Upper lobe of left lung (tissue), 6 donors: Measurements from ENCODE around the gene PGGT1B. TPM values are rescaled to one million over a fixed set of nuclear protein-coding genes. Genes with fewer than 3 reads are reported as not detected.

ENCODE experiments used
- ATAC-seq, 2 donors: fragments of 200-7000 bp; cut with Tn5 transposase; one replicate each; pipeline ENCODE4 v1.9.1; 2022; ENCODE audit warnings: mild to moderate bottlenecking in 2 of 2, moderate library complexity in 2 of 2; ENCODE audit not compliant: low FRiP score in 2 of 2
- DNase-seq, 2 donors: peaks; one replicate each; pipeline ENCODE4 v3.0.0-alpha.2; 2019 to 2020
- H3K27ac ChIP-seq, 4 donors: fragments of 200-600 bp; sonication (generic); one replicate each; pipeline ENCODE4 v1.5.1; 2016 to 2019
- H3K27me3 ChIP-seq, 4 donors: fragments of 200-600 bp; sonication (generic); one replicate each; pipeline ENCODE4 v1.5.1; 2017 to 2019
- H3K36me3 ChIP-seq, 4 donors: fragments of 200-600 bp; sonication (generic); one replicate each; pipeline ENCODE4 v1.5.1; 2016 to 2019
- H3K4me1 ChIP-seq, 4 donors: fragments of 200-600 bp; sonication (generic); one replicate each; pipeline ENCODE4 v1.5.1; 2018 to 2019
- H3K4me3 ChIP-seq, 4 donors: fragments of 200-600 bp; sonication (generic); one replicate each; pipeline ENCODE4 v1.5.1; 2017 to 2019; ENCODE audit warnings: mild to moderate bottlenecking in 2 of 4, moderate library complexity in 1 of 4
- H3K9me3 ChIP-seq, 4 donors: fragments of 200-600 bp; sonication (generic); one replicate each; pipeline ENCODE4 v1.5.1; 2018 to 2019
- EP300 ChIP-seq, 4 donors: sonication (generic); formaldehyde crosslinking; IDR thresholded peaks; one replicate each; pipeline ENCODE4 v1.5.1; 2017; ENCODE audit warnings: antibody characterized with exemption in 4 of 4, control low read depth in 2 of 4
- POLR2A ChIP-seq, 4 donors: fragments of 450-650 bp; IDR thresholded peaks; one replicate each; pipeline ENCODE4 v1.5.1; 2016 to 2017; ENCODE audit warnings: antibody characterized with exemption in 4 of 4, mild to moderate bottlenecking in 2 of 4
- POLR2AphosphoS5 ChIP-seq, 2 donors: sonication (generic); formaldehyde crosslinking; IDR thresholded peaks; one replicate each; pipeline ENCODE4 v1.5.1; 2017; ENCODE audit warnings: antibody characterized with exemption in 2 of 2
- WGBS, 2 donors: methylation state at CpG; one replicate each; pipeline ENCODE4 v1.1.5; 2017 to 2018; 5-methylcytosine and 5-hydroxymethylcytosine counted together
- total RNA-seq, 6 donors: library from RNA; depleted of rRNA in 4 of 6; stranded (reverse); fragments of >200 nt in 4 of 6; gene quantifications; one replicate each; pipeline versions ENCODE4 v1.1.0 to v1.2.1, GENCODE V29; 2016 to 2021
- TF ChIP-seq, protein P1 (sequence below), 6 experiments: fragments of 450-650 bp in 4 of 6; fragments of 200-600 bp in 2 of 6; sonication (generic) in 2 of 6; IDR thresholded peaks; one replicate each; pipeline ENCODE4 v1.5.1; 2016 to 2019; ENCODE audit warnings: antibody characterized with exemption in 6 of 6
- donor health status: DM: no; HTN: no; CAD: no; lungs with moderate emphysema.
- donor health status: DM: no; HTN: yes; CAD: no; lungs with severe emphysema.

PGGT1B gene
- 10 to 100 TPM in 5 of 6 donors, 1 to 10 TPM in 1; 3.9 to 48.2 (median 22.5) TPM for total RNA-seq

DNA sequence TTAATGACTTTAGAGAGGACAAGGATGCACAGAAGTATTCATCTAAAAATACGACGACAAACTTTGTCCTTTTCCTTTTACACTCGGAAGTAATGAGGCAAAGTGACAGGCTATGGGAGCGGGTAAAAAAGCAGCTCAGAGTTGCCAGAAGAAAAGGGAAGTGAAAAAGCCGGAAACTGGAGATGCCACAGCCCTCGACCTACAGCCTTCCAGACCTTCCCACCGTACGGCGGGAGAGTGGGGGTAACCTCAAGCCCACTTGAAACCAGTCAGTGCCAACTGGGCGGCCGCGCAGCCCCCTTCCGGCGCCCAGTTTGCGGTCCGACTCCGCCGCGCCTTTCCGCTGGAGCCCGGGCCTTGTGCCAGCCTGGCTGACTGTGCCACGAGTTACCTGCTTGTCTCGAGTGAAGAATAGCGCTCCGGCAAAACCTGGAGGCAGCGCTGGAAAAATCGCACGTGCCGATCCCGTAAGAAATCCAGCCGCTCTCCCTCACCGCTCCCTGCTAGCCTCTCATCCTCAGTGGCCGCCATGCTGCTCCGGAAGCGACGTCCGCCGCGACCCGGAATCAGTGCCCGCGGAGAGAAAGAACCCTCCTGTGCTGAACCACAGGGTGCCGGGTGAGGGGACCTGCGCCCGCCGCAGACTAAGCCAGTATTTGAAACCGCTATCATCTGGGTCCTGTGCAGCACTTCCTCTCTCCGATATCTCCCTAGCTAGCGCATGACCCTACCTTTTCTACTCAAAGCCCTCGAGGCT, at the start of gene PGGT1B:
PGGT1B (minus strand) TSS at position 557 of the 757 bp plus-strand sequence; CDS start at position 531, 26 bp downstream.
- H3K27me3 ChIP-seq, result no peaks in the 10 kb centered on the region
- DNase-seq (peak; percentile 75 to 95), ATAC-seq (peak; percentile 94 to 98)
- H3K36me3 ChIP-seq, result peaks cover 0 to 4% (median 0%) of the 10 kb centered on the region in 4 donors
- peaks cover 12 to 33% (median 19%) of the 10 kb centered on the region in 4 donors for H3K4me1 ChIP-seq
- WGBS, 2 donors, result 1 to 2% methylated on average over 31 to 38 of the region's 50 CpGs
- TF ChIP-seq, protein P1, sequence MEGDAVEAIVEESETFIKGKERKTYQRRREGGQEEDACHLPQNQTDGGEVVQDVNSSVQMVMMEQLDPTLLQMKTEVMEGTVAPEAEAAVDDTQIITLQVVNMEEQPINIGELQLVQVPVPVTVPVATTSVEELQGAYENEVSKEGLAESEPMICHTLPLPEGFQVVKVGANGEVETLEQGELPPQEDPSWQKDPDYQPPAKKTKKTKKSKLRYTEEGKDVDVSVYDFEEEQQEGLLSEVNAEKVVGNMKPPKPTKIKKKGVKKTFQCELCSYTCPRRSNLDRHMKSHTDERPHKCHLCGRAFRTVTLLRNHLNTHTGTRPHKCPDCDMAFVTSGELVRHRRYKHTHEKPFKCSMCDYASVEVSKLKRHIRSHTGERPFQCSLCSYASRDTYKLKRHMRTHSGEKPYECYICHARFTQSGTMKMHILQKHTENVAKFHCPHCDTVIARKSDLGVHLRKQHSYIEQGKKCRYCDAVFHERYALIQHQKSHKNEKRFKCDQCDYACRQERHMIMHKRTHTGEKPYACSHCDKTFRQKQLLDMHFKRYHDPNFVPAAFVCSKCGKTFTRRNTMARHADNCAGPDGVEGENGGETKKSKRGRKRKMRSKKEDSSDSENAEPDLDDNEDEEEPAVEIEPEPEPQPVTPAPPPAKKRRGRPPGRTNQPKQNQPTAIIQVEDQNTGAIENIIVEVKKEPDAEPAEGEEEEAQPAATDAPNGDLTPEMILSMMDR (IDR thresholded peaks at IDR 0.05), result no peak
- TF ChIP-seq POLR2A (IDR thresholded peaks at IDR 0.05) (peak in 2 of 4 donors; percentile 28 to 66), POLR2AphosphoS5 (IDR thresholded peaks at IDR 0.05) (peak in 1 of 2 donors; percentile 44)
- H3K9me3 ChIP-seq, result no peaks in the 10 kb centered on the region
- H3K4me3 ChIP-seq, result peak within 1 kb of the TSS; percentile 70 to 89 (median 75)
- peak within 1 kb of the TSS; percentile 84 to 87 (median 87) for H3K27ac ChIP-seq

DNA sequence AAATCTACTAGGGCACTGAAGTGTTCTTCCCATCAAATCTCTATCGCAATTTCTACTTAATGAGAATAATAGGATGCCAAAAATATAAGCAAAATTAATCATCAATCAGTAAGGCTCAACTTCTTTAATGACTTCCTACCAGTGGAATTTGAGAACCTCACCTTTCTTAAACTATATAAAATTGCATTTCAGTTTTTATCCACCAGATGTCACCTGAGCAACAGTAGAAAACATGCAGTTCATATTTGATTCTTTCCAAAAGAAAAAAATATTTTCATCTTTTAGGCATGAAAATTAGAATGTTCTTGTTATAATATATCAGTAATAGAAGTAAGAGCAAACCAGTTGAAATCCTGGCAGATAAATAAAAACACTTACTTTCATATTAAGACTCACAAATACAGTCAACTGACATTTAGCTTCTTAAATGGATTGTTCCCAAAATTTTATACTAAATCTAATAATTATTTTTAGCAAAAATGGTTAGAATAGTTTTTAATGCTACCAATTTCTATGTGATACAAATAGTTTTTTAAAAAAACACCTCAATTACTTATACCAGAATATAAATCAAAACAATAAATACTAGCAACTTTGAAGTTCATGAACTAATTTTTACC, 47.2 kb upstream of the PGGT1B start:
- ATAC-seq, result peak in 1 of 2 donors; percentile 64

DNA sequence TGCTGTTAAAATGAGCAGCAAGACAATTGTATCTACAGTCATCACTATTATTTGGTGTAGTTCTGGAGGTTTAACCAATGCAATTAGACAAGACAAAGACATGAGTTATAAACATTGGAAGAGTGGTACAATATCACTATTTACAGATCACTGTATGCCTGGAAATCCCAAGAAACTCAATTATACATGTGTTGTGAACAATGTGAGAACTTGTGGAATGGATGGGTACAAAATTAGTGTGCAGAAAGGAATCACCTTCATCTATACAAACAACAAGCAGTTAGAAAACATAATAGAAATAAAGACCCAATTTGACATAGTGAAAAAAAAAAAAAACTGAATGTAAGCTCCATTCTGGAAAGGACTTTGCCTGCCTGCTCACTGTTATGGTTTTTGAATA, 46.1 kb upstream of the PGGT1B start:
- ATAC-seq (no peak), DNase-seq (no peak)
- Histone ChIP-seq H3K27ac (no peak overlapping the region), H3K4me1 (no peaks in the 10 kb centered on the region), H3K27me3 (no peaks in the 10 kb centered on the region), H3K9me3 (no peaks in the 10 kb centered on the region), H3K4me3 (no peak overlapping the region), H3K36me3 (no peaks in the 10 kb centered on the region)
- TF ChIP-seq EP300 (IDR thresholded peaks at IDR 0.05) (no peak), POLR2A (IDR thresholded peaks at IDR 0.05) (no peak)
- TF ChIP-seq, protein P1 (IDR thresholded peaks at IDR 0.05), result no peak

More for the DNA sequence above, 47.2 kb upstream of the PGGT1B start:
- no peak overlapping the region for H3K4me3 ChIP-seq
- H3K4me1 ChIP-seq, result no peaks in the 10 kb centered on the region
- 10 to 17% methylated on average over 1 of the region's 1 CpG for WGBS, 2 donors
- TF ChIP-seq POLR2A (IDR thresholded peaks at IDR 0.05), result no peak
- TF ChIP-seq, protein P1 (IDR thresholded peaks at IDR 0.05), result peak; percentile 34 to 72 (median 59)
- H3K36me3 ChIP-seq, result no peaks in the 10 kb centered on the region
- no peak overlapping the region for H3K27ac ChIP-seq
- H3K9me3 ChIP-seq, result no peaks in the 10 kb centered on the region
- H3K27me3 ChIP-seq, result no peaks in the 10 kb centered on the region
- DNase-seq, result no peak

DNA sequence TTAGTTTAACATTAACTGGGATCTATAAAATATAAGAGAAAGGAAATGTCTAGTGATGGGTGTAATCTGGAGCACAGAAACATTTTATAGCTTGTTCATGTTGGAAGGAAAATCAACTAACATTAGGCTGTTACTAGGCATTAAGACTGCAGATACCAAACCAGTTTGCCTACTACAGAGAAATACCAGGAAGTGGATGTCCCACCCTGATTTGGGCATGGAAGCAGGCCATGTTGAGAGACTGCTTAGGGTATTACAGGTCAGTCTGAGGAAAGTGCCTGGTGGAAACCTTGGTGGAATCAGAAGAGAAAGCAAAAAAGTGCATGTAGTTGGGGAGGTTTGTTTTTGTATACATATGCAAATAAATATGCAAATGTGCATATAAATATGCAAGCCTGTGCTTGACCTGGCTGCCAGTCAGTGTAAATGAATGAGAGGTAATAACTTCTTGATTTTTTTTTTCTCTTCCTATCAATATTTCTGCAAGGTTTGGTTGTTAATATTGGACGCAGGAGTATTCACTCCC, 43.4 kb upstream of the PGGT1B start:
- no peaks in the 10 kb centered on the region for H3K36me3 ChIP-seq
- no peak overlapping the region for H3K27ac ChIP-seq
- H3K9me3 ChIP-seq, result no peaks in the 10 kb centered on the region
- no peaks in the 10 kb centered on the region for H3K4me1 ChIP-seq
- TF ChIP-seq EP300 (IDR thresholded peaks at IDR 0.05), result no peak
- no peak for TF ChIP-seq POLR2A (IDR thresholded peaks at IDR 0.05)
- no peak for TF ChIP-seq POLR2AphosphoS5 (IDR thresholded peaks at IDR 0.05)
- TF ChIP-seq, protein P1 (IDR thresholded peaks at IDR 0.05), result no peak
- H3K4me3 ChIP-seq, result no peak overlapping the region
- 93 to 94% methylated on average over 1 of the region's 1 CpG for WGBS, 2 donors
- no peaks in the 10 kb centered on the region for H3K27me3 ChIP-seq
- DNase-seq, result peak in 1 of 2 donors; percentile 60
- ATAC-seq, result peak in 1 of 2 donors; percentile 61
